NCI-H2196 treated with DMSO at 0.1 percent for 48 hours (cell line): ENCODE data around the gene THSD4.

ENCODE experiments used
- DNase-seq: peaks from one replicate; lab custom pipeline; 2025; ENCODE audit not compliant: unreplicated experiment; lab: John Stamatoyannopoulos, UW

THSD4 gene

DNA sequence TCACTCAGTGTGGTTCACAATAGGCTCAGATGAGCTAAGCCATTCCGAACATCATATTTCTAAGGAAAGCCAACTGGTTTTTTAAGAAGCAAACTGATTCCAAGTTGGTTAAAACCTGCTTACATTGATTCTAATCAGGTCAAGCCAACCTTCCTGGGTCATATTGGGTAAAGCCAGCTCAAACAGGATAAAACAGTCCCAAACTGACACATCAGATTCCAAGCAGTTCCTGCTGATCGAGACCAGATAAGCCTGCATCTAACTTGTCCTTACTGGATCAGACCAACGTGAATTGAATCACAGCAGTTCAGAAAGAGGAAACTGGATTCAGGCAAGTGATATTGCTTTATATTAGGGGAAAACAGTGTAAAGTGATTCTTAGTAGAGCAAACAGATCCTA lies 18.6 kb upstream of the THSD4 start:
- DNase-seq, result no peak

- no peak for DNase-seq
These were observed 17.4 kb upstream of the THSD4 start for GRCh38 chr15:71097890-71098289.

- no peak for DNase-seq
These were observed 16.4 kb upstream of the THSD4 start for GRCh38 chr15:71098920-71099319.

- DNase-seq, result no peak
These were observed 12.1 kb upstream of the THSD4 start for GRCh38 chr15:71103102-71103676.

GRCh38 chr15:71104636-71105035 lies 10.6 kb upstream of the THSD4 start:
- DNase-seq, result no peak

- DNase-seq, result no peak
These were observed 9.8 kb upstream of the THSD4 start for GRCh38 chr15:71105444-71105843.

- DNase-seq, result no peak
These were observed 8.3 kb upstream of the THSD4 start for GRCh38 chr15:71106802-71107500.

DNA sequence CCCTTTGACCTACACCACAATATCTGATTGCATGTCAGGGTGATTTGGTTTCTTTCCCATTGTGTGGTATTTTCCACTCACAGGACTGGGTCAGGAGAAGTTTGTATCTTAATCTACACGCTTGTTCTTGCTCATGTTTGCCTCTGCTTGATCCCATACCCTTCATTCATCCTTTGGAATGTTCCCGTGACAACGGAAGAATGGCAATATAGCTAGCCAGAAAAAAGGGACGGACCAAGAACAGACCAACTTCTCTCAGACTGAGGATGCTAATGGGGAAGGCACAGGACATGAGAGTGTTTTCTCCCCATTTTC lies 7.8 kb upstream of the THSD4 start:
- DNase-seq, result no peak

DNA sequence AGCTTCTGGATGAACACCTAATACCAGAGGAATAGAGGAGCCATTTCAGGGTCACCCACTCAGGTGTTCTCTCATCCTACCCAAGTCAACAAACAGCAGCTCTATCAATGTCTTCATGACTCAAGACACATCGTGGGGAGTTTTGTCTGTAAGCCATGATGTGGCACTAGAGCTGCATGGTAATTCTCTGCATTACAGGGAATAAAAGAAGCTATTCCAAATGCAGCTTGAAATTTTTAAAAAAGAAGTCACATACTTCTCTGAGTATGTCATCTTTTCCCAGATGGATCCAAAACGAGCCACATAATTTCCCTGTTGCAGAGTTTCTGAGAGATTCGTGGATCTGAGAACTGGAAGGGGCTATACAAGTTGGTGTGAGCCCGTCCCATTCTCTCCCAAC lies 6.1 kb upstream of the THSD4 start:
- no peak for DNase-seq

DNA sequence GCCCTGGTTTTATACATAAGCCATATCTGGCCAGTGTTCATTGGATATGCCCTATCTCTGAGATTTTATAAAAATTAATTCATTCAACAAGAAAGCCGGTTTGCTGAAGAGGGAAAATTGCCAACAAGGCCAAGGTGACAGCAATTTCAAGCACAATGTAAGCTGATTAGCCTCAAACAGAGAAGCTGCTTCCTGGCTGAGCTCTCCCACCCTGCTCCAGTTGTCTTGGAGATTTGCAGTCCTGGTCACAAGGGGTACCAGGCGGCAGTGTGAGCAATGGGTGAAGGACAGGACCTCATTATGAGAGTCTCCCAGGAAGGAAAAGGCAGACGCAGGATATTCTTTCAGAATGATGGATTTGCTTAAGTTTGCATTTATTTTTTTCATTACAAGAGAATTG lies 5.4 kb upstream of the THSD4 start:
- DNase-seq, result no peak

- DNase-seq, result no peak
These were observed 4.7 kb upstream of the THSD4 start for GRCh38 chr15:71110405-71111180.

DNA sequence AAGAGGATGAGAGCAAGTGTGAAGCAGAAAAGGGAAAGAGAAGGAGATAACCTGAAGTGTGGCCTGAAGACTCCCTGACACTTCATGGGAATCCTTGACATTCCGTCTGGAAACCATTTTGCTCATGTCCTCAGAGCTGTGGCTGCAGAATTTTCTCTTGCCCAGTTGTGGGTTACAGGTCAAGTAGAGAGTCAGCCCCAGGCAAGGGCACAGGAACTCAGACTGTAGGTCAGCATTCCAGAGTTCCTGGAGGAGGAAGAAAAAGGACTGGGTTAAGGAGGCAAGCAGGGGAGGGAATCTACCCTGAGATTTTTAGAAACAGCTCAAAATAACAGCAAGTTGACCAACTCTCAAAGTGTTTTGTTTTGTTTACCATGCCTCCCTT lies 4.1 kb upstream of the THSD4 start:
- no peak for DNase-seq

DNA sequence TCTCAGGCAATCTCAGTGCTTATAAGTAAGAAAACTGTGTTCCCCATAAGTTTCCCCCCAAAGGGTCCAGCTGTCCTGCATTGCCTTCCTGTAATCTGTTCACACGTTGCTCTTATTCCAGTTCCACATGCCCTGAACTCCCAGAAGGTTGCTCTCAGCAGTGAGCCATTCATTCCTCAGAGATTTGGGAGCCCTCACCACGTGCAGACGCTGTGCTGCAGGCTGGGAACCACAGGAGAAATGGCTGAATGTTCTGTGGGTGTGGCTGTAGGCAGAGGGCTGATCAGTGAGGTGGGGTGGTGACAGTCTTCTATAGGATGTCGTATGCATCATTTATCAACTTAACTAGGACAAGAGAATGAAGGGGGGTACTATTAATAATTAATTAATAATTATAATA lies 3.3 kb upstream of the THSD4 start:
- DNase-seq, result no peak

DNA sequence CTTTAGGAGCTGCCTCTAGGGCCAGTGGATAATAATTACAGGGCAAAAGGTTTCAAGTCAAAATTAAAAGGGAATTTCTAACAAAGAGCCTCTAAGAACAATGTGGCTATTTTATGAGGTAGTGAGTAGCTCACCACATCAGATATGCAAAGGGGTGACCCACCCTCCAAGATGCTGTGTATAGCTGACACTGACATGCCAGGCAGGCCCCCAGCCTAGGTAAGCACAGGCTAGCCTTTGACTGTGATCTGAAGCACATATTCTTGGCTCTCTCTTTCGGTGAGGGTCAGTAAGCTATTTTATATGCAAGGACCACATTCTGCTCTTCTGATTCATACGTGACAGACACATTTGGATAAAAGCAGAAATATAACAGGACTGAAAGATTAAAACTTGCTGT lies 2.8 kb upstream of the THSD4 start:
- no peak for DNase-seq

DNA sequence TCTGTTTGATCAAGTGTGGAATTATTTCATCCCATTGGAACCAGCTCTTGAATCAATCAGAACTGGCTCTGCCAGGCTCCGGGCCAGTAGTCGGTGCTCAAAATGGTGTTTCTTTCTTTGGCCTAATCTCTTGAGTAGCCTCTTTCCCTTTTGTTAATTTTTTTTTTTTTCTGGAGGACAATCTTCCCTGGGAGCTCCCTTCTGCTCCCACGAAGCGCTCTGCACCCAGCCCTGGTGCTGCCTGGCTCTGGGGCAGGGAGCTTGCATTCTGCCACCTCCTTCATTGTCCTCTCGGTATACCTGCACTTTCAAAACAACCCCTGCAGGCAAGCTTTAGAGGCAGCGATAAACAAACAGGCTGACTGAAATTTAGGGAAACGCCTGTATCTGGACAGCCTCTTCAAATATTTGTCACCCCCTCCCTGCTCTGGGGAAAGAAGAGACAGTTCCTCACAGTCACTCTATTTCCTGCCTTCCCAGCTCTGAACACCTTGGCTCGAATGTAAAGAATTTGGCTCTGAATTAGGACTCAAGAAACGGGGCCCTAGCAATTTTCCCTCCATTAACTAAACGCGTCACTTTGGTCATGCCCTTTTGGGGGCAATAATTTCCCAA lies 1.1 kb upstream of the THSD4 start:
- DNase-seq, result no peak

DNA sequence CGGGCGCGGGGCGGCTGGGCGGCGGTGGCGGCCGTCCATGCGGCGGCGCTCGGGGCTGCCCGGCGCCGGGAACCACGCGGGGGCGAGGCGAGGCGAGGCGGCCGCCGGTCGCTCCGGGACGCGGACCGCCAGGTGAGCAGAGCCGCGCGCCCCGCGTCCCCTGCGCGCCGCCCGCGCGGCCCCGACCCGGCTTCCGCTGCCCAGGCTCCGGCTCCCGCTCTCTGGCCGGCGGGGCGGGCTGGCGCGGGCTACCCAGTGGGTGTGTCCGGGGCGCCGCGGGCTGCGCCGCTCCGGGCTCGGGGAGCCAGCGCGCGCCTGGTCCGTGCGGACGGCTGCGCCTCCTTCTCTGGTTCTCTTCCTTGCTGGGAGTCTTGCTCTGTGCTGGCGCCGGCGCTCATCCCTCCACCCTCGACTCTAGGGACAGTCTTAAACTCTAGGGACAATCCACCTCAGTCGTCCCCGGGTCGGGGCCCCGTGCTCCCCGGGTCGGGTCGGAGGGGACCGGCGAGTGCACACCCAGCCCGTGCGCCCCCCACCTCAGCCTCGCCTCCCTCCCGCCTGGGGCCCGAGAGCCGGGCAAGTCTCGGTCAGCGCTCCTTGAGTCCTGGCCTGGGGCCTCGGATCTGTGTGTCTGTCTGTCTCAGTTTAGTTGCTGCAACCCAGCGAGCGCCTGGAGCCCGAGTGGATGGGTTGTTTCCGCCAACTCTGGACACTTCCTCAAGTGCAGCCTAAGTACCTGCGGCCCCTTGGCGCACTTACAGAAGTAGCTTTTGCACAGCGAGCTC lies 488 bp downstream of the THSD4 start:
- DNase-seq, result no peak

- DNase-seq, result no peak
These were observed 1.1 kb downstream of the THSD4 start for GRCh38 chr15:71116366-71116765.

- no peak for DNase-seq
These were observed 1.7 kb downstream of the THSD4 start for GRCh38 chr15:71116942-71117341.

- no peak for DNase-seq
These were observed 2.5 kb downstream of the THSD4 start for GRCh38 chr15:71117714-71118305.

GRCh38 chr15:71118345-71118744 lies 3.1 kb downstream of the THSD4 start:
- DNase-seq, result no peak
